ENCODE data around the gene SNRNP25. TPM values are rescaled to one million over a fixed set of nuclear protein-coding genes. Genes with fewer than 3 reads are reported as not detected.
"Not testable (repeated sequence)": the region's sequence is repeated elsewhere in the genome, so short reads cannot be mapped to it uniquely, and the experiment has no call there.

Gene SNRNP25
- total RNA-seq, 2 donors from 2014 or later: 22.9 to 40.8 TPM

GRCh38 chr16:36336-36984 is 17.2 kb upstream of the SNRNP25 start:
- no peak for TF ChIP-seq POLR2AphosphoS5 (IDR thresholded peaks at IDR 0.05)
- TF ChIP-seq POLR2A (IDR thresholded peaks at IDR 0.05): no peak
- no peak for TF ChIP-seq CTCF (IDR thresholded peaks at IDR 0.05)
- H3K27me3 ChIP-seq (replicated peaks; ENCODE audit: insufficient read depth): no peaks in the 10 kb centered on the region
- H3K36me3 ChIP-seq: no peaks in the 10 kb centered on the region
- H3K4me1 ChIP-seq (replicated peaks): no peaks in the 10 kb centered on the region
- 89% methylated on average over 15 of the region's 15 CpGs for WGBS
- intact Hi-C loops (cut with DNase I): no loop called here
- no peak overlapping the region for H3K27ac ChIP-seq
- H3K4me3 ChIP-seq: no peak overlapping the region
- H3K9me3 ChIP-seq: no peaks in the 10 kb centered on the region
- DNase-seq (ENCODE audit: low spot score): no peak

GRCh38 chr16:37511-37910 is 16.1 kb upstream of the SNRNP25 start:
- intact Hi-C loops (cut with DNase I): no loop called here

GRCh38 chr16:38206-38605 is 15.4 kb upstream of the SNRNP25 start:
- H3K27ac ChIP-seq; H3K36me3 ChIP-seq; DNase-seq (ENCODE audit: low spot score); H3K27me3 ChIP-seq (replicated peaks; ENCODE audit: insufficient read depth); intact Hi-C loops (cut with DNase I); H3K4me1 ChIP-seq (replicated peaks); H3K9me3 ChIP-seq; H3K4me3 ChIP-seq: not testable (repeated sequence)
- WGBS: 89% methylated on average over 11 of the region's 11 CpGs

More at GRCh38 chr16:37511-37910, 16.1 kb upstream of the SNRNP25 start:
- no peaks in the 10 kb centered on the region for H3K9me3 ChIP-seq
- H3K27ac ChIP-seq: no peak overlapping the region
- TF ChIP-seq POLR2AphosphoS5 (IDR thresholded peaks at IDR 0.05) (no peak), POLR2A (IDR thresholded peaks at IDR 0.05) (no peak), CTCF (IDR thresholded peaks at IDR 0.05) (no peak)
- 94% methylated on average over 5 of the region's 5 CpGs for WGBS
- DNase-seq (ENCODE audit: low spot score): no peak
- H3K4me3 ChIP-seq: no peak overlapping the region
- H3K4me1 ChIP-seq (replicated peaks): no peaks in the 10 kb centered on the region
- H3K27me3 ChIP-seq (replicated peaks; ENCODE audit: insufficient read depth): no peaks in the 10 kb centered on the region
- no peaks in the 10 kb centered on the region for H3K36me3 ChIP-seq

- intact Hi-C loops (cut with DNase I): no loop called here
- no peak for DNase-seq (ENCODE audit: low spot score)
- Histone ChIP-seq H3K4me1 (replicated peaks) (no peaks in the 10 kb centered on the region), H3K4me3 (no peak overlapping the region), H3K9me3 (no peaks in the 10 kb centered on the region), H3K27me3 (replicated peaks; ENCODE audit: insufficient read depth) (no peaks in the 10 kb centered on the region), H3K27ac (no peak overlapping the region), H3K36me3 (no peaks in the 10 kb centered on the region)
- WGBS: 86% methylated on average over 13 of the region's 13 CpGs
- TF ChIP-seq POLR2A (IDR thresholded peaks at IDR 0.05) (no peak), CTCF (IDR thresholded peaks at IDR 0.05) (no peak), POLR2AphosphoS5 (IDR thresholded peaks at IDR 0.05) (no peak)
These were observed 14.4 kb upstream of the SNRNP25 start for GRCh38 chr16:38941-39892.

- H3K36me3 ChIP-seq: no peaks in the 10 kb centered on the region
- intact Hi-C loops (cut with DNase I): no loop called here
- no peak for DNase-seq (ENCODE audit: low spot score)
- 88% methylated on average over 22 of the region's 22 CpGs for WGBS
- peaks cover 3% of the 10 kb centered on the region for H3K4me1 ChIP-seq (replicated peaks)
- no peaks in the 10 kb centered on the region for H3K27me3 ChIP-seq (replicated peaks; ENCODE audit: insufficient read depth)
- H3K9me3 ChIP-seq: no peaks in the 10 kb centered on the region
- H3K4me3 ChIP-seq: no peak overlapping the region
- H3K27ac ChIP-seq: no peak overlapping the region
- no peak for TF ChIP-seq POLR2A (IDR thresholded peaks at IDR 0.05)
- TF ChIP-seq CTCF (IDR thresholded peaks at IDR 0.05): no peak
- no peak for TF ChIP-seq POLR2AphosphoS5 (IDR thresholded peaks at IDR 0.05)
These were observed 12.1 kb upstream of the SNRNP25 start for GRCh38 chr16:41439-42068.
